HG03280 (cell line): ENCODE data around the gene SLC12A4.
A peak's percentile ranks its signal among the peaks of the same experiment; 100 is the strongest.
"Not testable (repeated sequence)": the region's sequence is repeated elsewhere in the genome, so short reads cannot be mapped to it uniquely, and the experiment has no call there.

Experiments used
- ATAC-seq: cut with Tn5 transposase; IDR thresholded peaks from one replicate; pipeline ENCODE4 v1.9.1; 2021; ENCODE audit warnings: mild to moderate bottlenecking, moderate library complexity; ENCODE audit not compliant: unreplicated experiment

The SLC12A4 gene

GRCh38 chr16:67968400-67969253 lies at the start of gene SLC12A4:
TSS of gene SLC12A4 (minus strand) at chr16:67968637. CDS start at chr16:67968553, 84 bp downstream.
- ATAC-seq: peak; percentile 88

GRCh38 chr16:68015681-68016080 lies 47.2 kb upstream of the SLC12A4 start, which contains the start of gene DPEP2NB:
TSS of gene DPEP2NB (minus strand) at chr16:68015911. CDS start at chr16:68015770, 141 bp downstream.
- no peak for ATAC-seq

GRCh38 chr16:68013440-68013839 lies 45.0 kb upstream of the SLC12A4 start:
- no peak for ATAC-seq

- ATAC-seq: not testable (repeated sequence)
Measured at GRCh38 chr16:68009872-68010271, 41.4 kb upstream of the SLC12A4 start.

- ATAC-seq: no peak
Measured at GRCh38 chr16:68009157-68009735, 40.8 kb upstream of the SLC12A4 start.

- ATAC-seq: no peak
Measured at GRCh38 chr16:68005786-68006286, 37.4 kb upstream of the SLC12A4 start.

- no peak for ATAC-seq
Measured at GRCh38 chr16:68005211-68005610, 36.8 kb upstream of the SLC12A4 start.

- ATAC-seq: no peak
Measured at GRCh38 chr16:68003031-68003430, 34.6 kb upstream of the SLC12A4 start.

GRCh38 chr16:68000450-68000849 lies 32.0 kb upstream of the SLC12A4 start:
- ATAC-seq: no peak

- ATAC-seq: no peak
Measured at GRCh38 chr16:67999985-68000384, 31.5 kb upstream of the SLC12A4 start.

GRCh38 chr16:67998779-67999688 lies 30.6 kb upstream of the SLC12A4 start, which contains the start of gene DPEP2:
TSS of gene DPEP2 (minus strand) at chr16:67999484. CDS start at chr16:67993212, 6,272 bp downstream.
- ATAC-seq: not testable (repeated sequence)

GRCh38 chr16:67998231-67998778 lies 29.9 kb upstream of the SLC12A4 start:
- ATAC-seq: not testable (repeated sequence)

- no peak for ATAC-seq
Measured at GRCh38 chr16:67996666-67997065, 28.2 kb upstream of the SLC12A4 start.

GRCh38 chr16:67995423-67995822 lies 27.0 kb upstream of the SLC12A4 start:
- ATAC-seq: no peak

- ATAC-seq: not testable (repeated sequence)
Measured at GRCh38 chr16:67994040-67994408, 25.6 kb upstream of the SLC12A4 start.

- peak; percentile 80 for ATAC-seq
Measured at GRCh38 chr16:67993207-67994039, 25.0 kb upstream of the SLC12A4 start.

GRCh38 chr16:67992661-67993206 lies 24.3 kb upstream of the SLC12A4 start:
- ATAC-seq: peak; percentile 3

GRCh38 chr16:67990018-67990386 lies 21.6 kb upstream of the SLC12A4 start:
- ATAC-seq: no peak

- no peak for ATAC-seq
Measured at GRCh38 chr16:67989322-67990017, 21.0 kb upstream of the SLC12A4 start.
